NCI-H446 treated with DMSO at 0.1 percent for 48 hours (cell line): Measurements from ENCODE around the gene RHOH.

Experiments used
- DNase-seq: peaks from one replicate; lab custom pipeline; 2025; lab: John Stamatoyannopoulos, UW

RHOH gene

DNA sequence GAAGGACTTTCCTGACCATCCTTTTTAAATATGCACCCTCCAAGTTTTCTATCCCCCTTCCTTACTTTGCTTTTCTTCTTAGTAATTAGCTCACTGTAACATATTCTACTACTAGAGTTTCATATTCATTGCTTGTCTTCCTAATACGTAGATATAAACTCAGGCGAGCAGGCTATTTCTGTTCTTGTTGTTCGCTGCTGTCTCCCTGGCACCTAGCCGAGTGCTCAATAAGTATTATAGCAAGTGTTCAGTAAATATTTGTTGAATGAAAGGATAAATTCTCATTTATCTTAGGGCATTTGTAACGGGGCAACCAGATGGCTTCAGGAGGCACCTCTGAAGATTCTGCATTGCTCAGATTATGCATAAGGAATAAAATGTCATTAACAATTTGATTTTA lies 6.8 kb upstream of the RHOH start:
- DNase-seq, result no peak

DNA sequence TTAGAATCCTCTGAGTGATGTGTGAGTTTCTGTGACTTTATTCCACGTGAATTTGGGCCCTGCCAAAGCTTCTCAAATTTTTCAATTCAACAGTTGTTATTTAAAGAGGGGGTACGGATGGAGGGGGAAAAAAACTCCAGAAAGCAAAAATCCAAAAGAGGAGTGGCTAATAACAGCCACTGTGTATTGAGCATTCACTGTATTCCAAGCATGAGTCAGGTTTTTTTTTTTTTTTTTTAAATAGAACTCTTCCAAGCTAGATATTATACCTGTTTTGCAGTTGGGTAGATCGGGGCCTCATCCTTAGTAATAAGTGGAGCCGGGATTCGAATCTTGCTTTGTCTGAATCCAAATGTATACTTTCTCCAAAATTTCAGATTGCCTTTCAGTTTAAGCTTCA lies 6.4 kb upstream of the RHOH start:
- no peak for DNase-seq

DNA sequence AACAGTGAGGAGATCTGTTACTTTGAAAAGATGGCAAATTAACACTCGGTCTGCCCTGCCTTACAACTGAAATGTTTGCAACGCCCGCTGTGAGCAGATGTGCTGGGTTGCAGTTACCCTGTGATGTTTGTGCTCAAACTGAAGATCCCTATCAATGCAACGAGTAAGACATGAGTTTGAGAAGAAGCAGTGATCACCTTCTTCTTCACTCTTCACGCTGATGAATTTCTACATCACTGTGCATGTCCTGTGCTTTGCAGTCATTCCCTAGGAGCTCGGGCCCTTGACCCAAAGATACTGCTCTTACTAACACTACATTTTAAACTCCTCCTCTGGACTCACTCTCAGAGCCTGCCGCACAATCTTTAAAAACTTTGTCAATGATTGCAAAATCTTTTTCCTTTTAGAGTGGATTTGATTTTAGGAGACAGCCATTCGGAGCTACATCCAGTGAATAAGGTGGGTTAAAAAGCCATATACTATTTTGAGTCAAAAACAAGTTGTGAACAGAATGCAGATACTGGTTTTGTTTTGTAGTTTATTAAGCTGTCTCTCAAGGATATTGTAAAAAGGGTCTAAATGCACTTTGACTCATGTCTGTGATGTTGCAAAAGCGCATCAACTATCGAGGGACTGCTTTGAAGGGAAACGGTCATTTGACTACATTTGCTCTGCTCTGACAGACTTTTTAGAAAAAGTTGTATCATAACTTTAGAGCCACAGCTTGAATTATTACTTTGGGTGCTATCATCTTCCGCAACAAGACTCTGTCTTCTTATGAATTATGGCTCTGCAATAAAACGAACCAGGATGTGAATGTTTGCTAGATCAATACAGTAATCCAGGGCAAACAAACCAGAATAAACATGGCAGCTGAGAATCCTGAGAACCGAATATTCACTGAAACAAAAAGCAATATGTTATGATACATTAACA lies 5.7 kb upstream of the RHOH start:
- DNase-seq, result no peak

DNA sequence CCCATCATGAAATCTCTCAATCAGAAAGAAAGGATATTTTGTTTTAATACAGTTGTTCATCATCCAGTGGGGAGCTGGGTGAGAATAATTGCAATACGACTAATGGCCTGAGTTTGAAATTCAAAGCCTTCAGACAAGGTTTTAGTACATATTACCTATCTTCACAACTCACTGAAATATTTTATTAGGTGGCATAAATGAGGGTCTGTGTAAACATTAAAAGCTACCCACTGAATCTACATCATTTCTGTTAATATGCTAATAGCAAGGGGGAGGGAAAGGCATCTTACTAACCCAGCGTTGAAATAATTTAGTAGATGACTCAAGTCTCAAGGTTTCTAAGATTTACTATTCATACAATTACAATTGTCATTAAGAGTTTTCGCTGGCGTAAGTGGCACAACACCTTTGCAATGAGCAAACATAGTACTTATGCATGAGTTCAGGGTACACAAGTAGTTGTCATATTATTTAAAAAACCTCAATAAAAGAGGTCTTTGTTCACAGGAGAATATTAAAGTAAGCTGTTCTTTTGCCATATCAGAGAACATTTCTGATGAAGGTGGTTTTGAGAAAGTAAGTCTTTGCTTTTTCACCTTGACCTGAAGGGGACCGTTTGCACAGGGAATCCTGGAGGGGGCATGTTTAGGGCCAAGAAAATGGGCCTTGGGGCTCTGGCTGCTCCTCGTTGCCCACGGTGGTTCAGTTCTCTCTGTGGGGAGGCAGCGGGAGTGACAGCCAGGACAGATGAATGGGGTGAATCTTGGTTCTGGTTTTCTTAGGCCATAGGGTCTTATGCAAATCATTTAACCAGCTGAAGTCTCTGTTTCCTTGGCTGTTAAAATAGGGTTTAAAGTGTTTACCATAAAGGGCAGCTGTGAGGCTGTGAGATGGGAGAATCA lies 4.5 kb upstream of the RHOH start:
- no peak for DNase-seq

DNA sequence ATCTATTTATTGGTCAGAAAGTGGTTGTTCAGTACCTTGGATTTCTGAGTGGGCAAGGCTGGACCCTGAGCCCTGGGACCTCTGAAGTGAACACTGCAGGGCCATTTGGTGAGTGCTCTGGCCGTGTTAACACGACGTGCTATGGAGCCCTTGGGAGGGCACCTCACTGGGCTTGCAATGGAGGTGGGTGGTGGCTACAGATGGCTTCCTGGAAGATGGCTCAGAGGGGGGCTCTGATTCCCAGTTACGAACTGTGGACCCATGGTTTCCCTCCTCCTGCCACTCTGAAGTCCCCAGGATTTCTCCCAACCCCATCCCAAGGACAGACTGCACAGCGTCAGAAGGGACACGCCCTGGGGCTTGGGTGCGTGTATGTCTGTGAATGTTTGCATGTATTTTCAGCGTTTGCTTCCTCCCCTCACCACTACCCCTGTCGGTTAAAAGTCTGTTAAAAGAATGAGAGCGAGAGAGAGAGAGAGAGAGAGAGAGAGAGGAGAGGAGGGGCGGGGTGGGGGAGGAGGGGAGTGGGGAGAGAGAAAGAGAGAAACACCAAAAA lies 3.7 kb upstream of the RHOH start:
- no peak for DNase-seq

DNA sequence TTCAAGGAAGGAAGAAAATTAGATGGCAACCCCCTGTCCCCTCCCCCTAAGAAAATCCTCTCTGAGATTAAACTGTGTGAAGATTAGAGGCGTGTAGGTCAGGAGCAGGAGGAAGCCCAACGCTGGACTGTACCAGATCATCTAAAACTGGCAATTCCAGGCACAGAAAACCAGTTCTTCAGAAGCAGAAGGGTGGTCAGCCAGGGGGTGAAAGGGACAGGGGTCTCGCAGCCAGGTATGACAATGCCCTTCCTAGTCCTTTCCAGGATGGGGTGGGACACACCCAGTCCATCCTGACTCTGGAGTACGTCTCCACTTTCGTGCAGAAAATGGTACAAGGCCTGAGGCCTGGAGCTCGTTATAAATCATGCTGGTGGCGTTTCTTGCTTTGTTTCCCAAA lies 3.3 kb upstream of the RHOH start:
- no peak for DNase-seq

DNA sequence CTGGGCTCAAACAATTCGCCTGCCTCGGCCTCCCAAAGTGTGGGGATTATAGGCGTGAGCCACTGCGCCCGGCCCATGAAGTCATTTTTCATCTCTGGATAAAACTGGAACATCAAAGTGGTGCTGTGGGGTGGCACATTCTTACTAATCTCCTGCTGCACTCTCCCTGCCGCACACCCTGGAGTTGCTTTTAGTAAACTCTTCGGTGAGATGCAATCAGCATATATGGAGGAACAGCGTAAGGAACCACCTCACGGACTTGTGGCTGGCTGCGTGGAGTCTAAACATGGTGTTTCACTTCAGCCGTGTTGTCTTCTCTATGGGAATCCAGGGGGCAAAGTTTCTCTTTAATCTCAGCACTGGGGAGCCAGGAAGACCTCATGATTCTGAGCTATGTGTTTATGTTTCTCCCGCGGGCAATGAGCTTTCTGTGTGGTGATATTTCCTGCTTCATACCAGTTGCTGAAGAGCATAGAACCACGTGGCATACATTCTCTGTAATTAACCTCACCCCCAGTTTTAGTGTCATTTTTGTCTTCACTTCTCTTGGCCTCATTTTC lies 2.1 kb upstream of the RHOH start:
- DNase-seq, result no peak

DNA sequence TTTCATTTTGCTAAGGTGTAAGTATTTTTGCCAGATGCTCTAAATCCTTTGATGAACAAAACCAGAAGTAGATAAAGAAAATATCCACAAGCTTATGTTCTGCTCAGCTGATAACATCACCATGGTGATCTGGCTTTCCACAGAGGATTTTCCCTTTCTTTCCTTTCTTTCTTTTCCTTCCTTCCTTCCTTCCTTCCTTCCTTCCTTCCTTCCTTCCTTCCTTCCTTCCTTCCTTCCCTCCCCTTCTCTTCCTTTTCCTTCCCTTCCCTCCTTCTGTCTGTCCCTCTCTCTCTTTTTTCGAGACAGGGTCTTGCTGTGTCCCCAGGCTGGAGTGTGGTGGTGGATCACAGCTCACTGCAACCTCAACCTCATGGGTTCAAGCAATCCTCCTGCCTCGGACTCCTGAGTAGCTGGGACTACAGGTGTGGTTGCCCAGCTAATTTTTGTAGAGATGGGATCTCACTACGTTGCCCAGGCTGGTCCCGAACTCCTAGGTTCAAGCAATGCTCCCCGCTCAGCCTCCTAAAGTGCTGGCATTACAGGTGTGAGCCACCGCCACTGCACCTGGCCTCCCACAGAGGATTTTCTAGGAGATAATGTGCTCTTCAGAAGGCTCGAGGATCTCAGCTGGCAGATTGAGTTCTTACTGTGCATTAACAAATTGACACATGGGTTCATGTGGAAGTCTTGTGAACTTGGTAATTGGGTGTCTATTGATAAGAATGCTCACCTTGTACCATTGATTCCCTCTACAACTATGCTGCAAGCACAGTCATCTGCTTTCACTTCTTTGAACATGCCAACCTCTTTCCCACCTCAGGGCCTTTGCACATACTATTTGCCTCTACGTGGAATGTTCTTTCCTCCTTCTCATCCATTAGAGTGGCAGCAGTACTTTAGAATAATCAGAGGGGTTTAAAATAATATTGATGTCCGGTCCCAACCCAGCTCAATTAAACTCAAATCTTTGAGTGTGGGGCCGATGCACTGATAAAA lies 1.4 kb upstream of the RHOH start:
- DNase-seq, result no peak

DNA sequence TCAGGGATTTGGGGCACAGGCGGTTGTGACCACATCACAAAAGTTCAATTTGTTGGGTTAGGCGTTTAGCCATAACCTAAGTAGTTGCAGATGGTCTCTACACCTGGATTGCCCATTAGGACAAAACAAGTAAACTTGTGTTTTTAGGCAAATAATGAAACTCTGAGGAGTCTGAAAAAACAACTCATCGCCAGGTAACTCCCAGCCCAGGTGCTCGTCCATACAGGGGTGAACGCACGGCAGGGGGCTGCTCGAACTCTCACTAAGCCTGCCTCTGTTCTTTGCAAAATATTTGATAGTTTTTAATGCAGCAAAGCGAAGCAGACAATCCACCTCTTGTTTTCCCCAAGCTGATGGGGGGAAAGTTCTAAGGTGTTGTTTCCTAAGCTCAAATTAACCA lies 559 bp upstream of the RHOH start:
- no peak for DNase-seq

DNA sequence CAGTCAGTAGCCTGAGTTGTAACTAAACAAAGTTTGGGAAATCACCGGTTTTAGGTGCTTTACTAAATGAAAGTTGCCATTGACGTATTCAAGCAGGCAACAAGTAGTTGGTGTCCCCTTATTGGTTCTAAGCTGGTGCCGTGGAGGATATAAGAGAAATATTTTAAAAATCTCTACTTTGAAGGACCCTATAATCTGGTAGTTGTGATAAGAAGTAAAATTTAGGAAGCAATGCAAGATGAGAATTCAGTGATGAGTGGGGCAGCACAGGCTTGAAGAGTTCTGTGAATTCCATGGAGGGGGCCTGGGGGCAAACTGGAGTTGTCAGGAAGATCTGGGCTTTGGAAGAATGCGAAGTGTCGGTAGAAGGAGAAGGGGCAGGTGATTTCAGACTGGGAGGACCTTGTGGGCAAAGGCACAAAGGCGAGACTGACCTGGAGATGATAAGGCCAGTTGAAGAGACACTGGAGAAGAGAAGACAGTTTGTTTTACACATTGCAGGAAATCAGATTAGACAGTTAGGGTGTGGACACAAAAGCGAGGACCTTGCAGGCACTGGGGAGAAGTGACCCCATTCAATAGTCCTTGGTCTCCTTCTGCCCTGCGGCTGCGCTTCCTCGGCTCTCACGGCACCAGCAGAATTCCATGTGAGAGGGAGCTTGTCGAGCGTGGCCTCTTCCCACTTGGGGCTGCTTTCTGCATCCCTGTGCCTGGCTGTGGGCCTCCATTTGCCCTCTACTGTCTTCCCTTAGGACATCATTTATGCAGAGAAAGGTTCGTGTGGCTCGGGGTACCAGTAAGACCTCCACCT lies 1.3 kb downstream of the RHOH start:
- no peak for DNase-seq

DNA sequence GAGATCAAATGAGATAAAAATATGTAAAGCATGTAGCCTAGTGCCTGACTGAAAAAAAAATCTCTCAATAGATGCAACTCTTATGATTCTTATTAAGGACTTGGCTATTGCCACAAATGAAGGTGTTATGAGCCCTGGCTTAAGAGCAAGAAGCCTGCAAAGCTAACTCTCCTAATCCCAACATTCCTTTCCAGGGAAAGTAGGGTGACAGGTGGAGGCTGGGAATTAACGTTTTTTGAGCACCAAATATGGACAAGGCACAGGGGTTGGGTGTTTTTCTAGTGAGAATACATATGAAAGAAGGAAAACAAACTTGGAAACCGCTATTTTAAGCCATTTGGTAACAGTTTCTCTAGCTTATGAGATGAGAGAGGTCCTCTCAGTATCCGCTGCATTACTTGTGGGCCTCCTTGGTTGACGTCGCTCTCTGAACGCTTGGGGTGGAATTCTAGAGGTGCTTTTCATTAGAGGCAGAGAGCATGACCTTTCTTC lies 2.4 kb downstream of the RHOH start:
- no peak for DNase-seq

DNA sequence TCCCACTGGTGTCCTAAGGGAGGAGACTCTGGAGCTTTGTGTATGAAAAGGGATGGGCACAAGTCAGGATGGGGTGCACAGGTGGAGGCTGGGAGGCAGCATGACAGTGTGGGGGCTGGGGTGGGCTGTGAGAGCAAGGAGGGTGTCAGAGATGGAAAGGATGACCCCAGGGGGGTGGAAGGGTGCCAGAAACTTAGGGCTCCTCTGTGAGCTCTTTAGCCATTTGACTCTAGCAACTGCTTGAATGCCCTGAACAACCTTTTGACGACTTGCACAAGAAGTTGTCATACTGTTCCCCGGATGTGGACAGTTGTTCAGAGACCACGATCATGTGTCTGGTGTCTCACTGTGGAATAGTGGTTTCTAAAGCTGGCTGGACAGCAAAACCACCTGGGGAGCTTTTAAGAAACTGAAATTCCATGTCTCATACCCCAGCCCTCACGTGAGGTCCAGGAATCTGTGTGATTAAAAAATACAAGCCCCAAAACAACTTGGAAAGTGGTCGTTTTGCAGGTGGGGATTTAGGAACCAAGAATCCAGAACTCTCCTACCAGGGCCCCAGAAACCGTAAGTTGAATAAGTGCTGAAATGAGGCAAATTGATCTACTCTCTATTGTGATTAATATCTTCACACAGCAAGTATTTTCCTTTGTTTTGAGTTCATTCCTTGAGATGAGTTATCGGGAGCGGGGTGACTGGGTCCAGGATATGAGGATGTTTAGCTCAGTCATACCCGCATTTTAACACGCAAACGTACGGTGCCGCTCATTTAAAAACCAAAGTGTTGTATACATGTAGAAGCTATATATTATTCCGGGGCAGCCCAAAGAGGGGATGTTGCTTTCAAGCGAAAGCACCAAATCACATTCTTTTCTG lies 3.4 kb downstream of the RHOH start:
- no peak for DNase-seq

DNA sequence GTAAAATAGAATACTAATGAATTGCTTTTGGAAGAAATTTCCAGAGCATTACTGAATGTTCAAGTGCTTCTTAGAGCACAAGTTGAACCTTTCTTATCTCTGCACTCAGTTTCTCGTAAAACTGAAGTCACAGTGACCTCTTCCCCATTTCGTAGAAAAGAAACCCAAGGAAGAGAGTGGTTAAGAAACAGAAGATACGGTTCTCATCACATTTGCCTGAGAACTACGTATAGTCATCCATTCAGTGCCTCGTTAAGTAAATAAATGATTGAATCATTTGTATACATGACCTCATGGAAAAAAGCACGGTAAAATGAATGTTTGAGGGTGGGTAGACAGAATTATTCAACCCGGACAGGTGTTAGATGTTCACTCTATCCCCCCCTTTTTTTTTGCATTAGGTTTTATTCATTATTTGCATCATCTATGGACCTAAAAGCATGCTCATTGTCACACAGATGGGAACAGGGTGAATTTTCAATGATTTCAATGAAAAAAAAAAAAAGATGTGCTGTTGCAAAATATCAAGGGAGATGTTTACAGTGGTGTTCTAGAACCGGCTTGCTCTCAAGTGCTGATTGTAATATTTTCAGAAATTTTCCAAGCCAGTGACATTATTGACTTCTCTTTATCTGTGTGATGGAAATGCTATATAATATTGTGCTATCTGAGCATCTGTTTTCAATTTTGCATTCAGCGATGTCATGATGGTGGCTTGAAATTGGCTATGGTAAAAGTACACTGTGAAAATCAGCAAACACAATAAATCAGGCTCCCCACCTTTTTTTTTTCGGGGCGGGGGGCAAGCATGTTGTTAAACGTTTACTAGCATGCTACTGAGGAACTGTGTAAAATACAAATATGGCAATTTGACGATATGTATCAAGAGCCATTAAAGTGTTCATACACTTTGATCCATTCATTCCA lies 4.3 kb downstream of the RHOH start:
- no peak for DNase-seq

DNA sequence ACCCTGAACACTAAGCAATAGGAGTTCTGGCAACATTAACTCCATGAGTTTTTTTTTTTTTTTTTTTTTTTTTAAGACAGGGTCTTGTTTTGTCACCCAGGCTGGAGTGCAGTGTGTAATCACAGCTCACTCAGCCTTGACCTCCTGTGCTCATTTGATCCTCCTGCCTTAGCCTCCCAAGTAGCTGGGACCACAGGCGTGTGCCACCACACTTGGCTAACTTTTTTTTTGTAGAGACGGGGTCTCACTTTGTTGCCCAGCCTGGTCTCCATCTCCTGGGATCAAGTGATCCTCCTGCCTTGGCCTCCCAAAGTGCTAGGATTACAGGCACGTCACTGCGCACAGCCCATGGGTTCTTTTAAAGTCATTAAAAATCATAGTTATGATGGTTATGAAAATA lies 5.1 kb downstream of the RHOH start:
- no peak for DNase-seq

DNA sequence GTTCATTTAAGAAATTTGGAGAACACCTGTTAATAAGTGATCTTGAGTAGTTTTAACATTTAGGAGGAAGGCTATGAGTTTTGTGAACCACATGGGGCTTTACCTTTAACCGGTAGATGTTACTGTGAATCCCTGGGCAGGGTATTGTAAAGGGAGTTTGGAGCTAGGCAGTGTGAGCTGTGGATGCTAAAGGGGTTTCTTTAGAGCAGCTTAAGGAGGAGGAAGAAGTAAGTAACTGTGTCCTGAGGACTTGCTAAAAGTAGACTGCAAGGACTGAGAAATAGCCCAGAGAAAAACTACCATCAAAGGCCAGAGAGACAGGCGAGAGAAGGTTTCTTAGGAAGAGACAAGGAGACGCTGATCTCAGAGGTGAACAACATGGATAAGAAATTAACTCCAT lies 5.6 kb downstream of the RHOH start:
- DNase-seq, result no peak

DNA sequence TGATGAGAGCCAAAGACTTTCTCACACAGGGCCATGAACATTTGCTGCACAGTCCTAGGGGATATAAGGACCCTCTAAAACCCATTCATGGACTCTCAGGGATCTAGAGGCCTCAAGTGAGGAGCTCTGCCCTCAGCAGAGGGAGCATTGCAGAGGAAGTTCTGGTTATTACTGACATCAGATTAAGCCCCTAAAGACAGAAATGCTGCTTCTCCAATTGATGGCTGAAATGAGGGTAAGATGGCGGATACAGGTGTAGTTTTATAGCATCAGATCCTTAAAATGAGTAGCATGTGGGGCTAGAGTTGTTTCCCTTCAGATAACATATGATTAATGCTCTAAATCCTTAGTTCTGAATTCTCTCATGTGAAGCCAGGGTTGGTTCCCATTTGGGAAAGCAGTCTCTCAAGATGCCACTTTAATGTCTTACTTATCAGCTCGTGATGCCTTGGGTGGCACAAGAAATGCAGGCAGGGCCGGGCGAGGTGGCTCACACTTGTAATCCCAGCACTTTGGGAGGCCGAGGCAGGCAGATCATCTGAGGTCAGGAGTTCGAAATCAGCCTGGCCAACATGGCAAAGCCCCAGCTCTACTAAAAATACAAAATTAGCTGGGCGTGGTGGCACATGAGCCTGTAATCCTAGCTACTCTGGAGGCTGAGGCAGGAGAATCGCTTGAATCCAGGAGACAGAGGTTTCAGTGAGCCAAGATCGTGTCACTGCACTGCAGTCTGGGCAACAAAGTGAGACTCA lies 7.9 kb downstream of the RHOH start:
- DNase-seq, result no peak
